Left lobe of liver (tissue), 2 donors: ENCODE results near the gene FOXRED1. TPM values are rescaled to one million over a fixed set of nuclear protein-coding genes. Genes with fewer than 3 reads are reported as not detected.
A peak's percentile ranks its signal among the peaks of the same experiment; 100 is the strongest.
"Not testable (repeated sequence)": the region's sequence is repeated elsewhere in the genome, so short reads cannot be mapped to it uniquely, and the experiment has no call there.

Source experiments
- ATAC-seq: fragments of 200-7000 bp; cut with Tn5 transposase; one replicate; pipeline ENCODE4 v1.9.1; 2020; ENCODE audit warnings: mild to moderate bottlenecking, moderate library complexity
- DNase-seq: peaks from one replicate; pipeline ENCODE4 v3.0.0-alpha.2; 2020; ENCODE audit warnings: low spot score
- total RNA-seq: library from RNA; stranded (reverse); gene quantifications from one replicate; pipeline ENCODE4 v1.2.1, GENCODE V29; 2021
- donor health status: DM: no; HTN: no; CAD: no; lungs with moderate emphysema.
- donor health status: DM: no; HTN: yes; CAD: no.

The FOXRED1 gene
- 46.0 TPM for total RNA-seq

DNA sequence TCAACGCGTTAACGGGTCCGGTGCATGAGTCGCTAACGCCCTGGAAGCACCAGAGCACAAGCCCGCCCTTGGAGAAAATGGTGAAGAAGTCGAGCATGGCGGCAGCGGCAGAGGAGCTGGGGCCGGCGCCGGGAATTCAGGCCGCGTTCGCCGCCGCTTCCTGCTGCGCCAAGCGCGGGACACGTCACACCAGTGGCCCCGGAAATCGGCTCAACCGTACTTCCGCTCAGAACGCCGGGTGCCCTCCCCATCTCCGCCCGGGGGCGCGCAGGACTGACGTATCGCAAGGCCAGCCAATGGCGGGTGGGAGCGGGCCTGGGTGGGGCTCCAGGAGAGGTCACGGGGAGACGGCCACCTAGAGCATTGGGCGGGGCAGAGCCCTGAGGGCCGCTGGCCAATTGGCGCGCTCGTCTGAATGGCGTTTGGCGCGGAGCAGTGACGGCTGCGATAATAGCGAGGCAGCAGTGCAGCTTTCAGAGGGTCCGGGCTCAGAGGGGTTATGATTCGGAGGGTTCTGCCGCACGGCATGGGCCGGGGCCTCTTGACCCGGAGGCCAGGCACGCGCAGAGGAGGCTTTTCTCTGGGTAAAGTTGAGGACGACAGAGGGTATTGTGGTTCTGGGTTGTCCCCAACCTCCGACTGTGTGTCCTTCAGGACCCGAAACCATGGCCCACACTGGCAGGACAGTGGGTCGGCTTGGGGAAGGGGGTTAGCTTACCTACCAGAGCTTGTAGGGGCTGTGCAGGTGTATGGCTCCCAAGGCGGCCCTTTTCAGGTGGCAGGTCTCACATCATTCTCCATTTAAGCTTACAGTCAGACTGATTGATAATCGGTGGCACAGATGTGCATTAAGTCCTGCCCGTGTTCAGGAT is at the start of gene FOXRED1, which contains the start of gene SRPRA:
FOXRED1 (plus strand) TSS at position 447 of the 872 bp plus-strand sequence; CDS start at position 500, 53 bp downstream.
SRPRA (minus strand) TSS at position 188 of the 872 bp plus-strand sequence; CDS start at position 97, 91 bp downstream.
- ATAC-seq, result peak; percentile 94
- peak; percentile 100 for DNase-seq

DNA sequence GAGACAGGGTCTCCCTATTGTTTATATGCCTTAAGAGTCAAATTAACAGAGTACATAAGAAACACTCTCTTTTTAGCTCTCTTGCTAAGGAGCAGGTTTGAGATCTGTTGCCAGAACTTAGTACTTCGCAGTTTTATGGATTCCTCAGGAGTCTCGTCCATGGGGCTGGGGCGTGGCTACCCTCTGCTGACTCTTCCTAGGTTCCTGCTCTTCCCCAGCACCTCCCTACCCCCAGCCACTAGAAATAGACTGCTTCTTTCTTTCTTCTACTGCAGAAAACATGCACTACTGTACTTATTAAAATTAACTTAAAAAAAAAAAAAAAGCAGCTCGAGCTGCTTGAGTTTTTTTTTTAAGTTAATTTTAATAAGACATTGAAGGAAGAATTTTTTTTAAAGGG is 49.4 kb upstream of the FOXRED1 start:
- ATAC-seq (no peak), DNase-seq (no peak)

DNA sequence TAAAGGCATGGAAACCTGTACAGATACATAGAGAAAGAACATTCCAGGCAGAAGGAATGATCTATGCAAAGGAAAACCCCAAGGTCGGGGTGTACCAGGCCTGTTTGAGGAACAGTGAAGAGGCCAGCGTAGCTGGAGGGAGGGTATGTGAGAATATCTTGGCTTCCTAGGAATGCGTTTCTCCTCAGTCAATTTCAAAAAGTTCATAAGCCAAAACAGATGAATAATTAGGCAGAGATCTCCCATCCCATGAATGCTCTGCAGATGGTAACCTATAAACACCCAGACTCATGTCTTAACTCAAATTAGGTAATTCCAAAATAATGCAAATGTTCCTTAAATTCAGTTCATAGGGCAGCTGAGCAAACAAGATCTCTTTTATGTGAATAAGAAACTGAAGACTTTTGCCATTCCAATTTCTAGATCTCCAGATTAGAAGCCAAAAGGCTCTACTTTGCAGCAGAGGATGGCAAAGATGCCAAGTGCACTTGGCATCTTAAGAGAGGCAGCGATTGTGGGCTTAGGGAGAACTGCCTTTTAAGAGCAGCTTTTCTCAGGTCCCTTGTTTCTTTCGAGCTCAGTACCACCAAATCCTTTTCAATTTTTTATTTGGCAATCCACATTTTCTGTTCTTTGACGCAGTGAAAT is 44.2 kb upstream of the FOXRED1 start:
- no peak for ATAC-seq
- DNase-seq, result no peak

DNA sequence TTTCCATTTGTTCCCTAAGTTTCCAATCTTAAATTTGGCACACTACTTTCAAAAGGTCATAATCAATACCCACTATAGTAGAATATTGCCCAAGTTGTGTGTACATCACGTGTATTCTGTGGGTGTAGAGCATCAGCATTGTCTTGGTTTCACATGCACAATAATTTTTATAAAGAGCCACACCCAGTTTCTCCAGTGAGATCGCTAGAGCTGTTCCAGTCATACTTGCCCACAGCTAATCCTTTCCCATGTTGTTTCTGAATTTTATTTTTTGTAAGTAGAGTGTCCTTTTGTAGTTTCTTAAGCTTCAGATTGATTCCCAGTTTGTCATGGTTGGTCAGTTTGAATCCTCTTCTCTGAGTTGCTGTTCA is 43.7 kb upstream of the FOXRED1 start:
- DNase-seq, result no peak
- ATAC-seq, result no peak

GRCh38 chr11:126226334-126227084 is 42.4 kb upstream of the FOXRED1 start:
- DNase-seq (no peak), ATAC-seq (no peak)

DNA sequence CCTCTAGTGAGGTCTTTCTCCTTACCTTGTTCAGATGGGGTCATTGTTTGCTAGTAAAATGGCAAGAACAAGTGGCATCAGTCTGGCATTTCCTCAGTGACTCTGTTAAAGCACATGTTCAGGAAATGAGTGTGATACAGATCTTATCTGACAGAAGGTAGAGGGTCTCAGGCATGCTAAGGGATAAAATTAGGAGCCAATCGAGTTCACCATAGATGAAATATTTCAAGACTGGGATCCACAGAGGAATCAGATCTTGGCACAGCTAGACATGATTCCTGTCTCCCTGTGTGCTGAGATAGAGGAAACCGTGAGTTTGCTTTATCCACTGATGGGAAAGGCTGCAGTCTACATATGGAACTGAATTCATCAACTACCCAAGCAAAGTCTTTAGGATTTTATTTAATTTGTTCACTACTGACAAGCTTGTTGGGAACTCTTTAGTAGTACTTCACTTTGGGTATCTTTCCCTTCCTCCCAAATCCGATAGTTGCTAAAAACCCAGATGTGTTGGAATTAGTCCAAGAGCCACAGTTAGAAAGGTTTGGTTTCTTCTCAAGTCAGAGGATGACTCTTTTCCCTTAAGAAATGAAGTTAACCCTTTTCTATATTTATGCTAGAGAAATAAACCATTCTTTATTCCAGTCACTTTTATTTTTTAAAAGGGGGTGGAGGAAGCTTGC is 39.0 kb upstream of the FOXRED1 start:
- DNase-seq (no peak), ATAC-seq (no peak)

GRCh38 chr11:126231725-126232459 is 37.1 kb upstream of the FOXRED1 start:
- ATAC-seq, result peak; percentile 44
- no peak for DNase-seq

DNA sequence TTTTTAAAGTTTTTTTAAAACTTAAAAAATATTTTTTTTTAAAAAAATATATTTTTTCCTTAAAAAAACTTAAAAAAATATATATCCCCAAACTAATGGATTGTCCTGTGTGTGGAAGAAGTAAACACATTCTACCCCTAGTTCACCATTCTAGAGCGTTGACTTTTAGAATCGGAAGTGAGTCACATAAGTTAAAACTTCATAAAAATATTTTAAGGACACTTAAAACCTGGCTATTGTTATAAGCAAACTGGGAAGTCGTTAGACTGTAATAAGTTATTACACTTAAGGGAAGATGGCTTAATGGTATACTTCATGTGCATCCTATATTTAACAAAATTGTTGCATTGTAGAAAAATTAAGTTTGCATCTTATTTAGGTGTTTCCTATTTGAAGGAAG is 36.3 kb upstream of the FOXRED1 start:
- ATAC-seq (no peak), DNase-seq (no peak)

GRCh38 chr11:126233391-126233790 is 35.6 kb upstream of the FOXRED1 start:
- no peak for DNase-seq

GRCh38 chr11:126246636-126247035 is 22.3 kb upstream of the FOXRED1 start:
- no peak for ATAC-seq
- no peak for DNase-seq

More at GRCh38 chr11:126233391-126233790, 35.6 kb upstream of the FOXRED1 start:
- ATAC-seq, result no peak

GRCh38 chr11:126253265-126253664 is 15.7 kb upstream of the FOXRED1 start:
- DNase-seq, result no peak
- no peak for ATAC-seq

DNA sequence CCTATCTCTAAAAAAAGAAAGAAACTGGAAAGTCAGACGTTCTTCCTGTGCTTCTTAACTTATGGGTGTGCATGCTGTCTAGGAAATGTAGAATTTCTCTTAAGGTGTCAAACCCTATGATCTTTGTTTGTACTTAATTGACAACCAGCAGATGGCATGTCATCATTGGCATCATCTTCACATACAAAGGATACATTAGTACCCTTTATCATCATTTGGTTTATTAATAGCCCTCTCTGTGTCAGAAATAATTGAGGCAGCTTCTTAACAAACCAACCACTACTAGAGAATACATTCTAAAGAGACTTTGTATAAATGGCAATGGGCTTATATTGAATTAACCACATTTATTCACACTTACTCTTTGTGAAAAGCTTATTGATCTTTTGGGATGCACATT is 14.1 kb upstream of the FOXRED1 start:
- ATAC-seq, result no peak
- DNase-seq, result no peak

DNA sequence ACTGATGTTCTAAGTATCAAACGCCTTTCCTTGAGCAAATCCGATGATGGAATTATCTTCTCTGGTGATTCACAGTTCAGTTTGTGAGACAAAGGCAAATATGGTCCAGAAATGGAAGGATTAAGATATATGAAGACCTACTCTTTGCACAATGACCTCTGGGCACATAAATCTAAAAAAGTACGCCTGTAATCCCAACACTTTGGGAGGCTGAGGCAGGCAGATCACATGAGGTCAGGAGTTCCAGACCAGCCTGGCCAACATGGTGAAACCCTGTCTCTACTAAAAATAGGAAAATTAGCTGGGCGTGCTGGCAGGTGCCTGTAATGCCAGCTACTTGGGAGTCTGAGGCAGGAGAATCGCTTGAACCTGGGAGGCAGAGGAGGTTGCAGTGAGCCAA is 13.4 kb upstream of the FOXRED1 start:
- ATAC-seq, DNase-seq: not testable (repeated sequence)

DNA sequence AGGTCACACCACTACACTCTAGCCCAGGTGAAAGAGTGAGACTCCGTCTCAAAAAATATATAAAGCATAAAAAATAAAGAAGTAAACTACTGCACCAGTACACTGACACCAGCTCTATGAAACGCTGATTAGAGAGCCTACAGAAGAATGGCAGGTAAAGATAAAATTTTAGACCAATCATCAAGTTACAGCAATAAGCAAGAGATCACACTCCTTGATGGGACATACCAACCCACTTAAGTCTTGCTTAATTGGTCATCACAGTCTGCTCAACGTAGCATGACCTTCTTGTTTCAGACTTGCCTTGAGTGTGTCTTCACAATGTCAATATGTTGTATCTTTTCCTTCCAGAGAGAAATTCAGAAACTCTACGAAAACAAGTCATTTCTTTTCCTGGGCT is 12.7 kb upstream of the FOXRED1 start:
- DNase-seq, result no peak
- ATAC-seq, result no peak

DNA sequence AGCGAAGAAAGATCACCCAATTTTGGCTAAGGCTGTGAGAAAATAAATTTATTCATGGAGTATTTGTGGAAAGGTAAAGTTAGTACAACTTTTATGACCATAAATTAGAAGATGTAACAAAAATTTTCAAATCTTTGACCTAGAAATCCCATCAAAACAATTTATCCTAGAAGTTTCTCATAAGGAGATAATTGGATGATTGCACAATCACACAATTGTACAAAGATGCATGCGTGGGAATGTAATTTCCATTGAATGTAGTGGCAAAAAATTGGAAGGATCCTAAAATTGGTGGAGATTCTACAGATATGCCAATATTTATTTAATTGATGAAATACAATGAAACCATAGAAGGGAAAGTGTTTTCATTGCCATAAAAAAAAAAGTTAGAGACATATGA is 11.8 kb upstream of the FOXRED1 start:
- ATAC-seq (no peak), DNase-seq (no peak)

DNA sequence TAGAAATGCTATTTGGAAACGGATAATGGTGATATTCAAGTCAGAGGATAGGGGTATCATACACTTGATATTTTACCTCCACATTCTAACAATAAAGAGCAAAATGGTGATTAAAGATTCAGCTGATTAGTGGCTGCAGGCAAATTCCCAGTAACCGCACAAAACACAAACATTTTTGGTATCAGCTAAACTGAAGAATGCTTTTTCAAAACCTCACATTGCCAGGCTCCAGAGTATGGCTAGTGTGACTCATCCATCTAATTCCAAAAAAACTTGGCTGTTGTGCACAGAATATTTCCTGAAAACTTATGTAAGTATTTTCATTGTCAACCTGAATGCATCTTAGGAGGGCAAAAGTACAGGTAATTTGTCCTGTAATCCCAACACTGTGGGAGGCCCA is 11.2 kb upstream of the FOXRED1 start:
- no peak for DNase-seq
- no peak for ATAC-seq

- ATAC-seq, result no peak
Measured at GRCh38 chr11:126262216-126262615, 6.7 kb upstream of the FOXRED1 start.

DNA sequence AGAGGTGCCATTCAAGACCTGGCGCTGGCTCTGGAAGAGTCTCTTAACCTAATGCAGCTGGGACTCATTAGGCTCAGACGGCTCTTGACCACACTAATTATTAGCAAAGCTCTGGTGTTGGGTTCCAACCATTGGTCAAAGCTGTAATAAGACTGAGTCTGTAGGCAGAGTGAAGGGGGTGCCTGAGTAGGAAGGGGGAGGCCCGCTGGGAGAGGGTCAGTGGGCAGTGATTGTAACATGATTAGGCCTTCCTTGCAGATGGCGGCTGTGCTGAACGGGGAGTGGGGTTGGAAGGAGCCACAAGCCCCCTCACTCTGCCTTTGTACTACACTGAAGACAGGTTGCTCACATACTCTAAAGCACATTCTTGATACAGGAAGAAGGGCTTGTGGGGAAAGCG is 5.5 kb upstream of the FOXRED1 start:
- no peak for DNase-seq
- no peak for ATAC-seq

More at GRCh38 chr11:126262216-126262615, 6.7 kb upstream of the FOXRED1 start:
- no peak for DNase-seq

DNA sequence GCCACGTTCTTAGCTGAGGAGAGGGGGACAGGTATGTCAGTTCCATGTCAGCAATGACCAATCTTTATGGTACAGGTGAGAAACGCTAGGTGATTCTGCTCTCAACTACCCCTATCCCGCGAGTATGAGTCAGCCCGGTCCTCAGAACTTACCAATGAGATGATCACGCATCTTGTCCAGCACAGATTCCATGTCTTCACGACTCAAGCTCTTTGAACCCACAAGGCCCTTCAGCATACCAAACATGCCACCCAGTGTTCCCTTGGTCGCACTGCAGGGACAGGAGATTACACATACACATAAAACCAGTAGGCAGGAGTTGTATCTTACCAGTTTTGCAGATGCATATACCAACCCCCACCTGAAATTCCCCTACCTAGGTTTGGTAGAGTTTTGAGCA is 3.1 kb upstream of the FOXRED1 start:
- ATAC-seq (no peak), DNase-seq (no peak)

DNA sequence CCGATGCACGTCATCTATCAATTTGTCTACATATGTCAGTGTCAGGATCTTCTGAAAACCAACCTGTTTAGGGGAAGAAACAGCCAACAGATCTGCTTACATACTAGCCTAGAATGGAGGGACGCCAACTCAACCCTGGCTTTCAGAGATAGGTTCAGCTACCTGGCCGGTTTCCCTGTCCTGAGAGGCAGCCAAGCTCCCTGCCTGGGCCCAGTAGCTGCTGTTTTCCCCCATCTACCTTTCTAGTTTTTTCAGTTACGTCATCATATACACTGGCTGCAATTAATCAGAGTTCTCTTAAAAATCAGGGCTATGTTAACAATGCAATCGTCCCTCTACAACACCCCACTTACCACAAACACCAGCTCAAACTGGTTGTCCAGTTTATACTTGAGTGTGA is 1.3 kb upstream of the FOXRED1 start:
- peak; percentile 93 for DNase-seq

More for the DNA sequence above, 1.3 kb upstream of the FOXRED1 start:
- peak; percentile 66 for ATAC-seq
